SK-N-SH treated with all-trans-retinoic acid at 6 μM for 48 hours (cell line): ENCODE data around the gene SLC25A33.

Source experiments
- CREB5 ChIP-seq: fragments of 250-450 bp; sonication (Bioruptor Pico); IDR thresholded peaks from 2 replicates; pipeline ENCODE4 v1.5.1; 2020; ENCODE audit warnings: low read depth, mild to moderate bottlenecking, moderate library complexity
- CSDC2 ChIP-seq: fragments of 250-450 bp; sonication (Bioruptor Pico); IDR thresholded peaks from 2 replicates; pipeline ENCODE4 v1.5.0; 2020; ENCODE audit warnings: mild to moderate bottlenecking, moderate library complexity
- CSRNP3 ChIP-seq: fragments of 250-450 bp; sonication (Bioruptor Pico); IDR thresholded peaks from 2 replicates; pipeline ENCODE4 v1.5.1; 2021; ENCODE audit warnings: mild to moderate bottlenecking, moderate library complexity
- OSR1 ChIP-seq: fragments of 250-450 bp; sonication (Bioruptor Pico); IDR thresholded peaks from 2 replicates; pipeline ENCODE4 v1.8.0; 2022; ENCODE audit warnings: moderate library complexity, mild to moderate bottlenecking, inconsistent platforms
- PPARA ChIP-seq: fragments of 250-450 bp; sonication (Bioruptor Pico); IDR thresholded peaks from 2 replicates; pipeline ENCODE4 v1.5.0; 2020; ENCODE audit warnings: mild to moderate bottlenecking, borderline replicate concordance
- ZFP3 ChIP-seq: fragments of 250-450 bp; sonication (Bioruptor Pico); IDR thresholded peaks from 2 replicates; pipeline ENCODE4 v1.5.0; 2020; ENCODE audit warnings: mild to moderate bottlenecking, moderate library complexity
- ZNF70 ChIP-seq: fragments of 450-650 bp; formaldehyde crosslinking; IDR thresholded peaks from 2 replicates; pipeline ENCODE4 v1.5.0; 2020; ENCODE audit warnings: mild to moderate bottlenecking, moderate library complexity

- no peak for TF ChIP-seq PPARA (CRISPR knock-in tag)
- TF ChIP-seq CSRNP3 (CRISPR knock-in tag): no peak
- TF ChIP-seq CREB5 (CRISPR knock-in tag): no peak
- TF ChIP-seq CSDC2: no peak
- no peak for TF ChIP-seq OSR1 (CRISPR knock-in tag)
- no peak for TF ChIP-seq ZNF70 (CRISPR knock-in tag)
- TF ChIP-seq ZFP3 (CRISPR knock-in tag): no peak
Measured at GRCh38 chr1:9490605-9491339, 48.5 kb upstream of the SLC25A33 start.
